CD4-positive, alpha-beta T cell (primary cell): ENCODE results near the gene PARP12. TPM values are rescaled to one million over a fixed set of nuclear protein-coding genes. Genes with fewer than 3 reads are reported as not detected.
A peak's percentile ranks its signal among the peaks of the same experiment; 100 is the strongest.

ENCODE experiments used
- ATAC-seq: fragments of 200-7000 bp; cut with Tn5 transposase; one replicate; pipeline ENCODE4 v1.10.0; 2022; ENCODE audit warnings: mild to moderate bottlenecking; ENCODE audit not compliant: poor library complexity
- CTCF ChIA-PET: fragments of 350-600 bp; sonication (Branson Sonifier 250); formaldehyde crosslinking; loops from one replicate; lab custom pipeline; 2021; ENCODE audit warnings: antibody characterized with exemption, inconsistent platforms; lab: Charles Lee
- POLR2A ChIA-PET: fragments of 350-600 bp; sonication (Branson Sonifier 250); formaldehyde crosslinking; loops from one replicate; lab custom pipeline; 2021; ENCODE audit warnings: antibody characterized with exemption, inconsistent platforms; lab: Charles Lee
- DNase-seq, 14 experiments: peaks; one replicate each; pipeline ENCODE4 v3.0.0-alpha.2; 2013 to 2020; ENCODE audit warnings: mixed read lengths in 2 of 14
- H3K27ac ChIP-seq, 2 donors: one replicate each; pipeline versions ENCODE4 v1.5.1 to v1.7.0; 2013; ENCODE audit warnings: low read length in 2 of 2, low read depth in 1 of 2, mild to moderate bottlenecking in 1 of 2
- H3K27me3 ChIP-seq, 2 experiments: 1 replicate in 1 of 2; 2 replicates in 1 of 2; pipeline versions ENCODE4 v1.6.1 to v1.7.0; 2013; ENCODE audit warnings: low read length in 2 of 2, control low read depth in 1 of 2, mild to moderate bottlenecking in 1 of 2, moderate library complexity in 1 of 2; ENCODE audit not compliant: insufficient read depth in 2 of 2, control insufficient read depth in 1 of 2
- H3K36me3 ChIP-seq: one replicate; pipeline ENCODE4 v1.6.1; 2013; ENCODE audit warnings: low read length, control low read depth; ENCODE audit not compliant: insufficient read depth
- H3K4me1 ChIP-seq: one replicate; pipeline ENCODE4 v1.6.1; 2013; ENCODE audit warnings: low read length, control low read depth; ENCODE audit not compliant: insufficient read depth
- H3K4me3 ChIP-seq: one replicate; pipeline ENCODE4 v1.5.1; 2013; ENCODE audit warnings: mild to moderate bottlenecking, low read length, moderate library complexity
- H3K9me3 ChIP-seq, 2 experiments: 1 replicate in 1 of 2; 2 replicates in 1 of 2; pipeline versions ENCODE4 v1.6.1 to v1.7.0; 2013; ENCODE audit warnings: low read length in 2 of 2, mild to moderate bottlenecking in 2 of 2, control low read depth in 1 of 2, moderate library complexity in 1 of 2; ENCODE audit not compliant: control insufficient read depth in 1 of 2, insufficient read depth in 1 of 2
- H3K27ac Mint-ChIP-seq: one replicate; pipeline ENCODE4 v1.8.0; 2020; ENCODE audit warnings: mixed read lengths
- H3K27me3 Mint-ChIP-seq: one replicate; pipeline ENCODE4 v1.8.0; 2021; ENCODE audit warnings: mixed read lengths
- H3K36me3 Mint-ChIP-seq: one replicate; pipeline ENCODE4 v1.8.0; 2021; ENCODE audit warnings: low read depth, mixed read lengths
- H3K4me1 Mint-ChIP-seq: one replicate; pipeline ENCODE4 v1.8.0; 2021; ENCODE audit warnings: low read depth, mixed read lengths
- H3K4me3 Mint-ChIP-seq: one replicate; pipeline ENCODE4 v1.8.0; 2020; ENCODE audit warnings: mild to moderate bottlenecking, mixed read lengths
- H3K9me3 Mint-ChIP-seq: one replicate; pipeline ENCODE4 v1.8.0; 2020; ENCODE audit warnings: mixed read lengths
- CTCF ChIP-seq: fragments of 200-600 bp; IDR thresholded peaks from one replicate; pipeline ENCODE4 v1.8.0; 2022; ENCODE audit warnings: antibody characterized with exemption, mild to moderate bottlenecking
- intact Hi-C, 2 experiments: fragments of 100-400 bp; cut with DNase I in 1 of 2; cut with micrococcal nuclease in 1 of 2; formaldehyde crosslinking; loops; one replicate each; pipeline versions ENCODE4 v1.15.1 to v1.9.0; 2023 to 2025; cut with DNase I, micrococcal nuclease
- total RNA-seq, 174 experiments: library from RNA in 2 of 174; stranded (reverse) in 2 of 174; gene quantifications; one replicate each; pipeline ENCODE4 v1.2.3 and lab custom pipeline; 2021 to 2026

PARP12 gene
- total RNA-seq, 2 experiments from 2014 or later, result 76.7 to 78.5 TPM

GRCh38 chr7:140059273-140060242 is 3.2 kb downstream of the PARP12 start:
- Histone ChIP-seq H3K4me1 (peaks cover 54% of the 10 kb centered on the region), H3K9me3 (no peaks in the 10 kb centered on the region), H3K4me3 (no peak overlapping the region), H3K36me3 (peaks cover 26% of the 10 kb centered on the region), H3K27me3 (no peaks in the 10 kb centered on the region), H3K27ac (peak overlapping the region; percentile 30 to 40)
- ATAC-seq, result peak; percentile 12
- intact Hi-C loops, result loop anchor here (5.0 to 10.0 kb wide), 7 partner anchors 173 to 1493 kb away; partner anchors contain the start of genes AGK (in 1 of the 2), HIPK2 (in 1 of the 2), MKRN1 (in 1 of the 2) and SLC37A3 (in 1 of the 2)
- no peak for TF ChIP-seq CTCF
- ChIA-PET POLR2A (interaction anchor here (0.9 to 4.5 kb wide), 3 partner anchors 117 to 424 kb away, joined by 3 to 36 read pairs (median 3); partner anchors contain the start of gene KDM7A), CTCF (interaction anchor here (0.9 to 1.3 kb wide), 3 partner anchors 12 to 414 kb away, joined by 3 to 4 read pairs (median 3); no protein-coding TSS in a partner anchor)
- Mint-ChIP-seq H3K4me1 (peaks cover 75% of the 10 kb centered on the region), H3K27me3 (no peaks in the 10 kb centered on the region), H3K9me3 (no peaks in the 10 kb centered on the region), H3K36me3 (peaks cover 41% of the 10 kb centered on the region), H3K27ac (peak overlapping the region; percentile 70), H3K4me3 (peak overlapping the region; percentile 85)
- DNase-seq, result peak in 12 of 14 experiments; percentile 13 to 76 (median 44)

- no peaks in the 10 kb centered on the region for H3K27me3 Mint-ChIP-seq
- H3K27ac Mint-ChIP-seq, result peak overlapping the region; percentile 70
- CTCF ChIA-PET, result interaction anchor here (0.9 to 1.2 kb wide), 2 partner anchors 11 to 26 kb away, joined by 3 to 4 read pairs; no protein-coding TSS in a partner anchor
- no peak for TF ChIP-seq CTCF
- ATAC-seq (no peak), DNase-seq (peak in 1 of 14 experiments; percentile 19)
- POLR2A ChIA-PET, result interaction anchor here (0.9 kb wide), 1 partner anchor 423 kb away, joined by 3 read pairs; no protein-coding TSS in a partner anchor
- peaks cover 37% of the 10 kb centered on the region for H3K36me3 ChIP-seq
- peak overlapping the region; percentile 59 for H3K4me3 Mint-ChIP-seq
- H3K4me1 Mint-ChIP-seq, result peaks cover 80% of the 10 kb centered on the region
- no peaks in the 10 kb centered on the region for H3K27me3 ChIP-seq
- no peak overlapping the region for H3K27ac ChIP-seq
- peaks cover 46% of the 10 kb centered on the region for H3K36me3 Mint-ChIP-seq
- no peaks in the 10 kb centered on the region for H3K9me3 Mint-ChIP-seq
- intact Hi-C loops, result loop anchor here in 1 of 2 experiments (5.0 kb wide), 1 partner anchor 281 kb away; the partner anchor contains the start of gene HIPK2
- peaks cover 56% of the 10 kb centered on the region for H3K4me1 ChIP-seq
- no peak overlapping the region for H3K4me3 ChIP-seq
- H3K9me3 ChIP-seq, result no peaks in the 10 kb centered on the region
Observed at GRCh38 chr7:140058517-140058916, 4.2 kb downstream of the PARP12 start.

- H3K36me3 ChIP-seq, result peaks cover 46% of the 10 kb centered on the region
- ChIA-PET POLR2A (no interaction called here), CTCF (no interaction called here)
- ATAC-seq (no peak), DNase-seq (no peak)
- H3K27me3 Mint-ChIP-seq, result no peaks in the 10 kb centered on the region
- no peaks in the 10 kb centered on the region for H3K9me3 ChIP-seq
- H3K4me1 ChIP-seq, result peaks cover 48% of the 10 kb centered on the region
- peaks cover 55% of the 10 kb centered on the region for H3K36me3 Mint-ChIP-seq
- TF ChIP-seq CTCF, result no peak
- H3K4me1 Mint-ChIP-seq, result peaks cover 79% of the 10 kb centered on the region
- no peak overlapping the region for H3K27ac Mint-ChIP-seq
- H3K4me3 Mint-ChIP-seq, result no peak overlapping the region
- intact Hi-C loops, result loop anchor here in 1 of 2 experiments (5.0 kb wide), 1 partner anchor 280 kb away; the partner anchor contains the start of gene HIPK2
- H3K4me3 ChIP-seq, result no peak overlapping the region
- H3K9me3 Mint-ChIP-seq, result no peaks in the 10 kb centered on the region
- H3K27me3 ChIP-seq, result no peaks in the 10 kb centered on the region
- H3K27ac ChIP-seq, result no peak overlapping the region
Observed at GRCh38 chr7:140057143-140057535, 5.6 kb downstream of the PARP12 start.
